ENCODE results near the gene STK4.

The STK4 gene

DNA sequence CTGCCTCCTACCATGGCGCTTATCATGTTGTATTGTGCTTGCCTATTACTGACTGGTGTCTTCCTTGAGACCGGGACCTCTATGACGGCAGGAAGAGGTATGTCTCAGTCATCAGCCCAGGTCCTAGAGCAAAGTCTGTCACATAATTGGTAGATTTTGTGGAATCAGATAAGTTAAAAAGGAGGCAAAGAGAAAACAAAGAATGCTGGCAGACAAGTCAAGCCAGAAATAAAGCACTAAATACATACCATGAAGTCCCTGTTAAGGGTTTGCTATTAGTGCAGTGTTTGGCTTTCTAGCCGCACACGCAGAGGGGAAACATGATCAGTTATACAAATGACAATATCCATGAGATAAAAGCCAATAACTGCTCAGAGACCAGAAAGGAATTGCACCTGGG, 12.1 kb upstream of the STK4 start:
- no peak for DNase-seq (ENCODE audit: low read depth in 3 of 3)

DNA sequence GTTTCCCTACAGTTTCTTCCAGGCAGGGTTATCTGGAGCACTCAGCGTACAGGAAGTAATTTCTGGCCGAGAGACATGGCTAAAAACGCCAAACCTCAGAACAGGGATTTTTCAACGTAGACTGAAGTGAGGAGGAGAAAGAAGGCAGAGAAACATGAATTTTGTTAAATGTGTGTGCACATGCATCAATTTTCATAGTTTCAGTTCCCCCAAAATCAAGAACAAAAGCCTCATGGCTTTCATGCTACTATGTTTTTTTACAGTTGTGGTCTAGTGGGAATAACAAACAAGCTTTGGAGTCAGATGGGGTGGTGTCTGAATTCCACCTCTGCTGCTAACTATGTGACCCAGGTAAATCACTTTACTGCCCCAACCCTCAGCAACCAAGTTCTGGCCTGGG, 11.0 kb upstream of the STK4 start:
- DNase-seq (ENCODE audit: low read depth in 3 of 3), result no peak

DNA sequence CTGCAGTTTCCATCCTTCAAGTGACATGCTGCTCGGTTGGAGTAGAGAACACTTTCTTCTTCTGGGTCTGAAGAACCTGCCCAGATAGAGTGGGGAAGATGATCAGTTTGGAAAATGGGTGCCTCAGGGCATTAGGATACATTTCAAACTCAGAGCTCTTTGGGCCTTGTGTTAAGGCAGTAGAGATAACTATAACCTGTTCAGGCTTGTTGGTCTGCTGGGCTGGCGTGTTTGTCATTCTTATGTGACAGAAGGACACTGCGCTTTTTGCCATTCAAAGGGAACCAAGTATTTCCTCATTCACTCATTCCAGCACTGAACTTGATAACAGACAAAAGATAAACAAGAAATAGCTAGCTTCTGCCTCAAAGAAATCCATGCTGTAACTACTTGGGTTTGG, 9.9 kb upstream of the STK4 start:
- no peak for DNase-seq (ENCODE audit: low read depth in 3 of 3)

DNA sequence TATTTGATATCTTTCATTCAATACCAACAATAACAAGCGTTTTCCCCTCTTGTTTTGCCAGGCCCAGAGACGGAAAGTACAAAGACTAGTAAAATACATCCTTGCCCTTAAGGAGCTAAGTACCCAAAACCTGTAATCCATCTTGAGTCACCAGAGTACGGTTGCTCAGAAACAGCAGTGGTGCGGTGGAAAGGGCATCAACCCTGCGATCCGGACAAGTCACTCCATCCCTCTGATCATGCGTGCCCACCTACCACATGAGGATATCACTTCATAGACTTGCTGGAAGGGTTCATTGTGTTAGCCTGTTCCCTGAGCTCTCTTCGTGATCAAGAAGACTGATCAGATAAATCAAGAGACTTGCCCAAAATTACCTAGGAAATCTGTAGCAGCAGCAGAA, 8.0 kb upstream of the STK4 start:
- no peak for DNase-seq (ENCODE audit: low read depth in 3 of 3)

DNA sequence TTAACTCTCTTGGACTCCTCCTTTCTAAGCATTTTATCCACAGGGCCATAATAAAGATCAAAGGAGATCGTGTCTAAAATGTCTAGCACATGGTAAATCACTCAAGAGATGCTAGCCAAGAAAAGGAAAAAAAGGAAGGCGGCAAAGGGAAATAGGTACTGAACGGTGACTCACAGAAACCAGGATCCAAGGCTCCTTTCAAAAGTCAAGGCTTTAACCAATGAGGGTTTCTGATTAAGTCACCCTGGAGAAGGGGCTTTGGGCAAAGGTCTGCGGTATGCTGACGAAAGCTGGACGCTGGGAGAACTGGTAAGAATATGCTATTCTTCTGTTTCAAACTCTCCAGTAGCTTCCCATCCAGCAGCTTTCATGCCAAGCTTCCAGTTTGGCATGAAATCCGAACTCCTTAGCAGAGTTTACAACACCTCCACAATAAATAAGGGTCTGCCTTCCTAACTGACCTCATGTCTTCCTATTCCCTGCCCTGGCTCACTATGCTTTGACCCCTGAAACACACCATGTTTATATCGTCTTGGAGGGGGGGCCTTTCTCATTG, 7.2 kb upstream of the STK4 start:
- DNase-seq (ENCODE audit: low read depth in 3 of 3), result no peak

DNA sequence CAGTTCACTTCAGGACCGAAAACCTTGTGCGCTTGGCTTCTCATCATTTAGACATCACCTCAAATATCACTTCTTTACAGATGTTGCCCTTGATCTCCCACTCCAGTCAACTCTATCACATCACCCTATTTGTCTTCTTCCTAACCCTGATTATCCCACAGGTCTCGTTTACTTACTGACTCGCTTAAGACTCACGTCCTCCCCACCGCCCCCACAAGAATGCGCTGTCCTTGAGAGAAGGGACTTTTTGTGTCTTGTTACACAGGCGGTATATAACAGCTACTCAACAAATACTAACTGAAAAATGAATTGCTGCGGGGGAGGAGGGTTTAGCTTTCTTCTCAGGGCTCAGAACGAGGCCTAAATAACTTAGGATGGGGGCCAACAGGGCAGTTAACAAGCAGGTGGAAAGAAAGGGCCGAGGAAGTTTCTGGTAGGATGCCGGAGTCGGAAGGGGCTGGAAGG, 6.6 kb upstream of the STK4 start:
- peak; percentile 62 to 67 (median 67) for DNase-seq (ENCODE audit: low read depth in 3 of 3)

DNA sequence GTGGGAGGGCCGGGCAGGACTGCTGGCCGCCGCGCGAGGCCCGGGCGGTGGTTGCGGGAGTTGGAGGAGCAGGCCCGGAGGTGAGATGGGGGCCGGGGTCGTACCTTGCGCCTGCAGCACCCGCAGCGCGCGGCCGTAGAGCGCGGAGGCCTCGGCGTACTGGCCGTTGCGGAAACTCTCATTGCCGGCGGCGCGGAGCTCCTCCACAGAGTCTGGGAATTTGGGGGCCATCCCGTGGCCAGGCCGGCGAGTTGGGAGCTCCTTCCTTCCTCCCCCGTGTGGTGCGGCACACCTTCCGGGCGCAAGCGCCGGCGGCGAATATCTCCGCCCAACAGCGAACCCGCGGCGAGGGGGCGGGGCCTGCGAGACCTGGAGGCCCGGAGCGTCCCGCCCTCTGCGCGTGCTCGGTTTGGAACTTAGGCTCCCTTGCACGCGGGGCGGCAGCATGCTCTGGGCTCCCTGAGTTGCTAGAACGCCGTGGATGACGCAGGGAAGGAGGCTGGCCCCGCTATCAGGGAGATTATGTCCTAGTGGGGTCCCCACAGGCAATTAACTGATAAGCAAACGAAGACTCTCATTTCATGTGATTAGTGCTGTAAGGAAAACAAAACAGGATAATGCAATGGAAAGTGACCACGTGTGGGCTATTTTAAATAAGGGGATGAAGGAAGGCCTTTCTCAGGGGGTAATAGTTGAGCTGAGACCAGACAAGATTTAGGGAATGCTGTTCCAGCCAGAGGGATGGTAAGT, 6.0 kb upstream of the STK4 start, which contains the start of gene TOMM34:
TOMM34 (minus strand) TSS at position 295 of the 750 bp plus-strand sequence; CDS start at position 231, 64 bp downstream.
- DNase-seq (ENCODE audit: low read depth in 3 of 3), result peak; percentile 92 to 97 (median 92)

DNA sequence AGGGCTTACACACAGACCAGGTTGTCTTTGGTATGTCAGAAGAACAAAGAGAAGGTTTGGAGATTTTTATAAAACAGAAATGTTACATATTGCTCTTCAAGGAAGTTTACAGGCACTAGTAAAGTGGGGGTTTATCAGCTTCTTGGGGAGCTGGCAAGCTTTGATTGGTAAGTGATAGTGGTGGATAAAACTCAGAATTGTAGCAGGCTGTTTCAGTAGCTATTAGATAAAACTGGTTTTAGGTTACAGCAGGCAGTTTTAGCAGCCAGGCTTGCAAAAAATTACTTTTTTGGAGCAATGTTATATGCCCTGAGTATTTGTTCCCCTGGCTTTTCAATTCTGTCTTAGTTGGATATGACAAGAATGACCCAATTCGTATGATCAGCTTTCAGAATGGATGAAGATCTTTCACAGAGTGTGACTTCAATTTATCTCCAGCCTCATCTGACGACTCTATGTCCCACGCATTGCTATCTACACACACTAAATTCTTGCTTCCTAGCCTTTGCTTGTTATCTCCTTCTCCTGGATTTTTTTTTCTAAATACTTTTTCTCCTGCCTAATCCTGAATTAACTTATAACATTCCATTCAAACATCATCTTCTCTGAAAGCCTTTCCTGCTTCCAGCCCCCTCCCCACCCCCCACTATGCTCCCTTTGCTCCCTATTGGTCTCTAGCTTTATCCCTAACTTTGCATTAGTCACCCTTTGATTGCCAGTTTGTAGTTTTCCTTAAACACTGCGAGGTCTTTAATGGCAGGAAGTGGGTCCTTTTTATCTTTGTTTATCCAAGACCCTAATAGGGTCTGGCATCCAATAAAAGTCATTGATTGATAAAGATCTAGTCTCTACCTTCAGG, 5.1 kb upstream of the STK4 start:
- no peak for DNase-seq (ENCODE audit: low read depth in 3 of 3)

DNA sequence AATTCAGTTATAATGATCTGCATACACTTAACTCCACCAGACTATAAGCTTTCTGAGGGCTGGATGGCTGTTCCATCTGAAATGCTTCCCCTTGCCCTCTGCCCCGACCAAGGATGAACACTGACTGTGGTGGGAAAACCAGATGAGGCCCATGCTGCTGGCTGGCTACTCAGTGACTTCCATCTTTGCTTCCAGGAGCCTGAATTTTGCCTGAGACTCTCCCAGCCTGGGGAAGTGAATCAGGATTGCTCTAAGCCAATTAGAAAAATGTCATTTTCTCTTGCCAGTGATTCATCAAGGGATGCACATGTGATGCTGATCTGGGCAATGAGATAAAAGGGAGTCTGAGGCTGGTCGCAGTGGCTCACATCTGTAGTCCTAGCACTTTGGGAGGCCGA, 4.4 kb upstream of the STK4 start:
- no peak for DNase-seq (ENCODE audit: low read depth in 3 of 3)

DNA sequence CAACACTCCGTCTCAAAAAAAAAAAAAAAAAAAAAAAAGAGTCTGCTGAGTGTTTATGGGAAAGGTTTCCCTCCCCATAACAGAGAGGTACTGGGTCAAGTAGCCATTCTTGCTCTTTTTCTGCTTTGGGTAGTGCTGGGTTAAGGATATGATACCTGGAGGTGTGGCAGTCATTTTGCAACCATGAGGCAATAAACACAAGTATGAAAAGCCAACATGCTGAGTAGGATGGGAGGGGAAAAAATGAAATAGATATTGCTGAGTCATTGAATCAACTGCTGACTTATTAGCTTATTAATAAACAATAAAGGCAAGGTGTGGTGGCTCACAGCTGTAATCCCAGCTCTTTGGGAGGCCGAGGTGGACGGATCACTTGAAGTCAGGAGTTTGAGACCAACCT, 3.8 kb upstream of the STK4 start:
- no peak for DNase-seq (ENCODE audit: low read depth in 3 of 3)

DNA sequence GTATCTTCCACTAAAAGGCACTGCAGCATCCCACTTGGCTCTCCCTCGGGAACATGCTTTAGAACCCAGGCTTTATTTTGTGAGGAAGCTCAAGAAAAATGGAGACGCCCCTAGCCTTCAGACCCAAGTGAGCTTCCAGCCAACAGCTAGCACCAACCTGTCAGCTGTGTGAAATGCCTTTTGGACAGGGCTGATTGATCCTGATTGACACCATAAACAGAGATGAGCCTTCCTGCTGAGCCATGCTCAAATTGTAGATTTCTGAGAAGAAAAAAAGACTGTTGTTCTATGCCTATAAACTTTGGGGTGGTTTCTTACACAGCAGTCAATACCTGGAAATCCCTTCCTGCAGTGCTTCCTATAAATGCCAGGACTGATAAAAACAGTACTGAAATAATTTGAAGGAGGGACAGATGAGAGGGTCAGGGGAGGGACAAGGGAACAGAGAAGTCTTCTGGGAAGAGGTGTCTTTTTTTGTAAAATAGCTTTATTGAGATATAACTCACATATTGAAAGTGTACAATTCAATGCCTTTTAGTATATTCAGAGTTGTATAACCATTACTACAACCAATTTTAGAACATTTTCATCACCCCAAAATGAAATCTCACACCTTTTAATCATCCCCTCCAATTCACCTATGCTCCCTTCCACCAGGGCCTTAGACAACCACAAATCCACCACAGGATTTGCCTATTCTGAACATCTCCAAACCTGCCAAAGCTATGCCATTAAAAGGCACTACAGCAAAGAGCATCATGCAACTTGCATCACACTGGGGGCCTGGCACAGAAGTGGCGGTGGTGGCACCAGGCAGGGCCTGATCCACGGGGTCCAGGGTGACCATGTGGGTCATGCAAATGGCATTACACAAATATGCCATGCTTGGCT, 2.7 kb upstream of the STK4 start:
- DNase-seq (ENCODE audit: low read depth in 3 of 3), result no peak

DNA sequence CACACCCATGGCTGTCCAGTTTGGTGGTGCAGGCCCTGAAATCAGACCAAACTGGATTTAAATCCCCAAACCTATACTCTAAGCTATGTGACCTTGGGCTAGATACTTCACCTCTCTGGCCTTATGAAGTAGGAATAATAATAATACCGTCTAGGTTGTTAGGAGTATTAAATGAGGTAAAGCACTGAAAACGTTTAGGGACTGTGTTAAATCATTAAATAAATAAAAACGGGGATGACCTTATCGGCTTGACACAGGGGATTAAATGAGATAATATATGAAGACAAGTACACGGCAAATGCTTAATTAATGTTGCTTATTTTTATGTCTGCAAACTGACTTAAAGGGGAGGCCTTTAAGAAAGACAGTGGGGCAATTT, 672 bp upstream of the STK4 start:
- DNase-seq (ENCODE audit: low read depth in 3 of 3), result no peak

DNA sequence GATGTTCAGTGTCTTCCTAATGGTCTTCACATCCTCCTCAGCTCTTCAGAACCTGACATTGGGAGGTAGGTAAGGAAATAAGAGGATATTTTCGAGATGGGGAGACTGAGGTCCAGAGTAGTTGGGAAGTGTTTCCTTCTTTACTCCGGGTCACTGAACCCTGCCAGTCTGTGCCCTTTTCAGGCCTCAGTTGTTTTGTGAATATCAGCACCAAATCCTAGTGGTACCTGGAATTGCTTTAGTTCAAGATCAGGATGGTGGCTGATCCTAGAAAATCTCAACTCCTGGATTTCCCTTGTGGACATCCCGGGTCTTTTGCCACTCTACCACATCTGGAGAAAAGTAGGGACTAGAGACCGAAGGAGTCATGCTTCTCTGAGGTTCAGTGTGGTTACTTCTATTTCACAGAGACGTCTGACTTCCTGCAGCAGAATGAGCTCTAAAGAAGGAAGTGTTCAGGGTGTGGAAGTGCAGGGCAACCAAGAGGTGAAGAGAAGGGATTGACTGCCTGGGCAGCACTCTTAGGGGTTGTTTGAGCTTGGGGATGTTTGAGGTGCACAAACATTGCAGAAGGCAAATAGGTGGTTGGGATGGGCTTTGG, 995 bp downstream of the STK4 start:
- DNase-seq (ENCODE audit: low read depth in 3 of 3), result no peak

DNA sequence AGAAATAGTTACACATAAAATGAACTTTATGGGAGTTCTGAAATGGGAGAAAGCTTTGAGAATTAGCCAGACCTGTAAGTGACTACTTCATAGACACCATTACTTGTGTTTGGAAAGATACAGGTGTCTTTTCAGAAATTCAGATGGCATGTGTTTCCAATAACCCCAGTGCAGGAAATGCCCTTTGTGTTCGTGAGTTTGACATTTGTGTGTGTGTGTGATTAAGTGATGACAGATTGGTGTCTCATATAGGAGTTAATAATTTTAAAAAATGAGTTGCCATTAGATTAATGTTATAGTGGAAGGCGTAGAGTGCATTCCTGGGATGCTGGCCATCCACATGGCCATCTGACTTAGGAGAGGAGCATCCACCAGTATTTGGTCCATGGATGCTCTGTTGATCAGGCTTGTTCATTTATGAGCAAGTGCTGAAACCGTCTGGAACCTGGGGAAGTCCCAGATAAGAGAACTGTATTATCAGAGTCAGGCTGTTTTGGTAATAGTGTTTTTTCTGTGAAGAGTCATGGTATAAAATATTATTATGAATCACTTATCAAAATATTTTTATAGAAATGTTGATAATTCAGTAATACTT, 3.1 kb downstream of the STK4 start:
- no peak for DNase-seq (ENCODE audit: low read depth in 3 of 3)

DNA sequence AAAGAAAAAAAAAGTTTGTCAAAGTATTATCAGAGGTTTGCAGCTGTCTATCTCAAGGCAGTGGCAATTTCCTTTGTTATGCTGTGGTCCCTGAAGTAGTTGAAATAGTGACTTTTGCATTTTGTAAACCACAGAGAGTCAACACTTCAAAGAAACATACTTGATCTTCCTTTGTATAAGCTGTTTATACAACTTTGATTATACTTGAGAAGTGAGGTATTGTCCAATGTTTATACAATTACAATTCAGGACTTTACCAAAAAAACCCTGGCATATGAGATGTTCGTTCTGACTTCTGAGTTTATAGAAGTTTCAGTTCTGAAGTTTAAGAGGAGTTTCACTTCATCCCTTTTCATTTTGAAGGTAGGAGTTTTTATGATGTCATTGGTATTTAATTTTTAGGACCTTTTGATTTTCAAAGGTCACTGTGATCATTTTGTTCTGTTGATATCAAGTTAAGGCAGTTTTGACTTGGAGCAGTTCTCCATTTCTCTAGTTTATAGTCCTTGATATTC, 4.0 kb downstream of the STK4 start:
- DNase-seq (ENCODE audit: low read depth in 3 of 3), result no peak

DNA sequence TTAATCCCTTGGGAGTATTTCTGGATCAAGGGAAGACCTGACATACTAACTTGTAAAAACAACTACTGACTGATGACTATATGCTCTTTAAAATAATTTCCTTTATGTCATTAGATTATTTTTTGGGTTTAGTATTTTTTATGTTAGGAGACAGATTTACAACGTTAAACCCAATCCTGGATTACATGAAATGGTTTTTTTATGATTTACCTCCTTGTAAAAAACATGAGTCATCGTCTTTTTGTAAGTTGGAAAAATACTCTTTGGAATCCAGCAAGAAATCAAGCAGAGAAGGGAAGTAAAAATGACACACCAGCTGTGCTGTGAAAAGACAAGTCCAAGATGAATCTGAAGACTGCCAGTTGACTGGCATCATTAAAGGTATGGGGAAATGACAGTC, 6.7 kb downstream of the STK4 start:
- DNase-seq (ENCODE audit: low read depth in 3 of 3), result no peak

DNA sequence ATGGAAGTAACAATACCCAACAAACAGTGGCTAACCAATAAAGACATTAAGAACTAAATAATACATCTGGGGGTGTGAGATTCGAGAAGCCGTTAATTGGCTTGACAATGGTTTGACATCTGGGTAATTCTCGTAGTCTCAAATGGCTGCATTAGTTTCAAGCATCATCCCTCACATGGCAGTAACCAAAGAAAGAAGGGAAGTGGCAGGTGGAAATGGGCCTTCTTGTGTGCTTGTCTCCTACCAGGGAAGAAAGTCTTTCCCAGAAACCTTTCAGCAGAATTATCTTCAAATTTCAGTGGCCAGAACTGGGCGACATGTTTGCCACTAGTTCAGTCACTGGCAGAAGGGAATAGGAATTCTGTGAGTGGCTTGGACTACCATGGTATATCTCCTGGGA, 10.4 kb downstream of the STK4 start:
- DNase-seq (ENCODE audit: low read depth in 3 of 3), result no peak

DNA sequence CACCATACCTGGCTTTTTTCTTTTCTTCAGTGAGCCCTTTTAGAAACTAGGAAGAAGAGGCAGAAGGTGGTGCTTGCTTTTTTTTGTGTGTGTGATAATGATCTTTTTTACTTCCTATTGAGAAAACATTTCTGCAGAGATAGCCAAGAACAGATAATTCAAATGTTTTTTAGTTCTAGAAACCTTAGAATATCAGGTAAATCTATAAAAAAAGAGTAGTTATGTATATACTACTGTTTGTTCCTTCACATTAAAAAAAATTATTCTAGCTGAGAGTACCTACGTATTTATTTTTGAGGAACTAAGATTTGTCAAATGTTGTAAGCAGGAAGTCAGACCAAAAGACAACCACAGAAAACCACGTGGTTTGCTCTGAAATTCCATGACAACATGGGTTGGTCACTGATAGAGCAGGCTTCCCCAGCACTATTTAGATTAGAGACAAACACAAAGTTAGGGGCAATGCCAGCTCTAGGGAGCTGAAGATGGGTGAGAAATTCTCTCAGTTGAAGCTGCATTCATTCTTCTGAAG, 12.8 kb downstream of the STK4 start:
- peak in 1 of 3 donors; percentile 31 for DNase-seq (ENCODE audit: low read depth in 3 of 3)

DNA sequence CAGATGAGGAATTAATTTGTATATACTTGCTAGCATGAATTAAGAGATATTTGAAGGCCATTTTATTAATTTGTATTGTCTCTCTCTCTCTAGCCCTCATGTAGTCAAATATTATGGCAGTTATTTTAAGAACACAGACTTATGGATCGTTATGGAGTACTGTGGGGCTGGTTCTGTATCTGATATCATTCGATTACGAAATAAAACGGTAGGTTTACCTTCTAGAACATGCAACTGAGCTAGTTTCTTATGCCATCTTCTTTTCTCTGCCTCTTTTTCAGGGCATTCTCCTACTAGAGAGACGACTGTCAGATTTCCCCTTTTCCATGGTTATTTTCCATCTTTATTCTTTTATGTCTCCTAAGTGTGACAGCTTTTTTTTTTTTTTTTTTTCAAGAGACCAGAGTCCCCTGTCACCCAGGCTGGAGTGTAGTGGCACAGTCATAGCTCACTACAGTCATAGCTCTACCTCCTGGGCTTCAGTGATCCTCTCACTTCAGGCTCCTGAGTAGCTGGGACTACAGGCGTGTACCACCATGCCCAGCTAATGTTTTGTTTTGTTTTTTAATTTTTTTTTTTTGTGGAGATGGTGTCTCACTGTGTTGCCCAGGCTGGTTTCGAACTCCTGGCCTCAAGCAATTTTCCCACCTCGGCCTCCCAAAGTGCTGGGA, 15.6 kb downstream of the STK4 start:
- DNase-seq (ENCODE audit: low read depth in 3 of 3), result no peak

Data from stimulated activated CD4-positive, alpha-beta T cell treated with anti-CD3 and anti-CD28 coated beads, TNF-alpha, amount 100 ng/mL, for 48 hours (primary cell).